SK-N-SH (cell line): ENCODE results near the gene ELMO1.

ENCODE experiments used
- CHD2 ChIP-seq: fragments of 150-350 bp; IDR thresholded peaks from 2 replicates; pipeline ENCODE4 v1.6.1; 2018; ENCODE audit warnings: low read length; ENCODE audit not compliant: partially characterized antibody
- EZH2phosphoT487 ChIP-seq: fragments of 200-600 bp; sonication (generic); IDR thresholded peaks from 2 replicates; pipeline ENCODE4 v1.6.1; 2017; ENCODE audit warnings: low read depth, mixed run types, mild to moderate bottlenecking, antibody characterized with exemption, moderate library complexity, borderline replicate concordance
- MXI1 ChIP-seq: IDR thresholded peaks from 2 replicates; pipeline ENCODE4 v1.6.1; 2012; ENCODE audit warnings: mild to moderate bottlenecking, low read depth, low read length, improper control_type of control experiment
- NRF1 ChIP-seq: IDR thresholded peaks from 2 replicates; pipeline ENCODE4 v1.6.1; 2012; ENCODE audit warnings: low read depth, mild to moderate bottlenecking, low read length
- RFX5 ChIP-seq: IDR thresholded peaks from 2 replicates; pipeline ENCODE4 v1.6.1; 2012; ENCODE audit warnings: mild to moderate bottlenecking, improper control_type of control experiment, low read length
- RXRA ChIP-seq: IDR thresholded peaks from 2 replicates; pipeline ENCODE4 v1.4.0; 2012; ENCODE audit warnings: low read depth, mild to moderate bottlenecking, borderline replicate concordance
- TF ChIP-seq, protein P1 (sequence below): fragments of 200-600 bp; sonication (generic); IDR thresholded peaks from 2 replicates; pipeline ENCODE4 v1.6.1; 2017; ENCODE audit warnings: antibody characterized with exemption, mild to moderate bottlenecking, moderate library complexity

DNA sequence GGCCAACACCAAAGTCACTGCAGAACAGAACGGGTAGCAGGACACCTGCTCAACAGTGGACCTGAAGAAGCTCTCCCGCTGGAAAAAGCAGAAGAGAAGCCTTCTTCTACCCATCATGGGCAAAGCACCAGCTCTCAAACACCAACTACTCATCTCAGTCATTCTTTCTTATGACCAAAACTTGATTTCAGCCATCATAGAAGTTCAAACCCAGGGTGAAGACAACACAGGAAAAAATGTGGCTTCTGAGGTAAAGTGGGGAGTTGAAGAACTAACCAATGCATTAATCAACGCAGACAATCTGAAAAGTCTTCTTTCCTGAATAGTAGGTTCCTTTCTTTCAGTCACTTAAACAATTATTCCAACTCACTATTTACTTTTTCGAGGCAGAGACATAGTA is 83.3 kb downstream of the ELMO1 start:
- TF ChIP-seq, protein P1, sequence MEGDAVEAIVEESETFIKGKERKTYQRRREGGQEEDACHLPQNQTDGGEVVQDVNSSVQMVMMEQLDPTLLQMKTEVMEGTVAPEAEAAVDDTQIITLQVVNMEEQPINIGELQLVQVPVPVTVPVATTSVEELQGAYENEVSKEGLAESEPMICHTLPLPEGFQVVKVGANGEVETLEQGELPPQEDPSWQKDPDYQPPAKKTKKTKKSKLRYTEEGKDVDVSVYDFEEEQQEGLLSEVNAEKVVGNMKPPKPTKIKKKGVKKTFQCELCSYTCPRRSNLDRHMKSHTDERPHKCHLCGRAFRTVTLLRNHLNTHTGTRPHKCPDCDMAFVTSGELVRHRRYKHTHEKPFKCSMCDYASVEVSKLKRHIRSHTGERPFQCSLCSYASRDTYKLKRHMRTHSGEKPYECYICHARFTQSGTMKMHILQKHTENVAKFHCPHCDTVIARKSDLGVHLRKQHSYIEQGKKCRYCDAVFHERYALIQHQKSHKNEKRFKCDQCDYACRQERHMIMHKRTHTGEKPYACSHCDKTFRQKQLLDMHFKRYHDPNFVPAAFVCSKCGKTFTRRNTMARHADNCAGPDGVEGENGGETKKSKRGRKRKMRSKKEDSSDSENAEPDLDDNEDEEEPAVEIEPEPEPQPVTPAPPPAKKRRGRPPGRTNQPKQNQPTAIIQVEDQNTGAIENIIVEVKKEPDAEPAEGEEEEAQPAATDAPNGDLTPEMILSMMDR, result no peak
- no peak for TF ChIP-seq CHD2
- no peak for TF ChIP-seq RXRA
- no peak for TF ChIP-seq EZH2phosphoT487
- no peak for TF ChIP-seq MXI1
- TF ChIP-seq NRF1, result no peak
- no peak for TF ChIP-seq RFX5
